CD4-positive, alpha-beta T cell treated with Interleukin-4 for 1 hour (primary cell): ENCODE measurements around the gene ZKSCAN8.

Experiments used
- DNase-seq, 2 donors: peaks; one replicate each; pipeline ENCODE4 v3.0.0-alpha.2; 2020 to 2022

Gene ZKSCAN8

DNA sequence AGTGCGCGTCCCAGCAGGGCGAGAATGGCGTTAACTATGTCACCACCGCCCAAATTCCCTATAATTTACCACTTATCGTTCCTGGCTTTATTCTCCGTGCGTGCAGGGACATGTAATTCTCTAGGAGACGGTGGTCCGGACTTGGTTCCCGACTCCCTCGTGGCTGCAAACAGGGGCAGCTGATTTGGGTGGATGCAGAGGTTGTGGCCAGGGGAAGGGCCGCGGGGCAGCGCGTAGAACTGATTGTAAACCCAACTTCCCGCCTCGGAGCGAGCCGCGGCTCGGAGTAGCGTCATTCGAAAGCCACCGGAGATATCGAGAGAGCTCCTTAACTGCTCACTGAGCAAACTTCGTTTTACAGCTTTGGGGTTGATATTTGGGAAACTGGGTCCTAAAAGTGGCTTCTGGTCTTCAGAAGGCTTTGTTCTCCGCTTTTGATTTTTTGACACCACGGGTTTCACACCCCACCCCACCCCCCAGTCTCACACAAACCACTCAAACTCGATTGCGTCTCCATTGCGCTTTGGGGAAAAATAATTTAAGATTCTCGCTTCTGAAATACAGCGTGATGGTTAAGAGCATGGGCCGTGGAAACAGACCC, 65.9 kb downstream of the ZKSCAN8 start:
- no peak for DNase-seq

DNA sequence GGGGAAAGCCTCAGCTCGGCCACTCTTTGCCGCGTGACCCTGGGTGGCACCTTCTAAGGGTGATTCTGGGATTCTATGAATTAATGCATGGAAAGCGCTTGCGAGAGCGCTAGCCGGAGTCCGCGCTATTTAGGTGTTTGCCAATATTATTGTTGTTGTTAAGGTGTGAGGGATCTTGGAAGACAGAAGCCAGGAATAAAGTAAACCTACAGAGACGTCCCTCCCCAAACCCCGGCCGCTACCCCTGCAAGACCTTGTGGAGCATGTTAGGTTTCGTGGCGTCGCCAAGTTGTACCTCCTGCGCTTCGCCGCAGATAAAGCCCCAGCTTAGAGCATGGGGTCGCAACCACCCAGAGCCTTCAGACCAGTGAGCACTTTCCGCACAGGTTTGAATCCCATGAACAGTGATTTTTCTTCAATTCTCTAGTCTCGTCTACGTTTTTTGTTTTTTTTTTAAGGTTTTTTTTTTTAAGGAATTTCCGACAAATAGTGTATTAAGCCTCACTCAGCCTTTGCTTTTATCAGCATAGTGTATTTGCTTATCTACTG, 66.5 kb downstream of the ZKSCAN8 start:
- DNase-seq, result no peak
